B cell (primary cell): Measurements from ENCODE around the gene CD44. TPM values are rescaled to one million over a fixed set of nuclear protein-coding genes. Genes with fewer than 3 reads are reported as not detected.

Experiments used
- ATAC-seq: fragments of 200-7000 bp; cut with Tn5 transposase; one replicate; pipeline ENCODE4 v1.10.0; 2021; ENCODE audit warnings: low read depth, mild to moderate bottlenecking, moderate number of reproducible peaks, moderate library complexity
- CTCF ChIA-PET: fragments of 350-600 bp; sonication (Branson Sonifier 250); formaldehyde crosslinking; loops from one replicate; lab custom pipeline; 2021; ENCODE audit warnings: antibody characterized with exemption, inconsistent platforms; lab: Charles Lee
- POLR2A ChIA-PET: fragments of 350-600 bp; sonication (Branson Sonifier 250); formaldehyde crosslinking; loops from one replicate; lab custom pipeline; 2021; ENCODE audit warnings: antibody characterized with exemption; lab: Charles Lee
- DNase-seq: peaks from one replicate; pipeline ENCODE4 v3.0.0; 2013
- H2AFZ ChIP-seq: 2 replicates; pipeline ENCODE4 v1.6.1; 2012; ENCODE audit warnings: mild to moderate bottlenecking, low read depth, low read length; ENCODE audit not compliant: insufficient read depth, poor library complexity, severe bottlenecking
- H3K27ac ChIP-seq, 2 donors: 1 replicate in 1 of 2; 2 replicates in 1 of 2; pipeline ENCODE4 v1.5.1; 2012 to 2013; ENCODE audit warnings: low read length in 2 of 2, mild to moderate bottlenecking in 2 of 2, moderate library complexity in 1 of 2
- H3K27me3 ChIP-seq, 4 experiments: fragments of 200-600 bp in 1 of 4; sonication (generic) in 1 of 4; replicated peaks in 1 of 4; 1 replicate in 2 of 4; 2 replicates in 2 of 4; pipeline versions ENCODE4 v1.6.1 to v1.7.0; 2013 to 2016; ENCODE audit warnings: low read length in 3 of 4, mild to moderate bottlenecking in 2 of 4, mixed read lengths in 1 of 4, moderate library complexity in 1 of 4; ENCODE audit not compliant: insufficient read depth in 4 of 4, control insufficient read depth in 3 of 4; ENCODE audit errors: control extremely low read depth in 1 of 4
- H3K36me3 ChIP-seq, 2 experiments: replicated peaks in 1 of 2; 1 replicate in 1 of 2; 2 replicates in 1 of 2; pipeline versions ENCODE4 v1.6.1 to v1.7.1; 2013; ENCODE audit warnings: low read length in 1 of 2; ENCODE audit not compliant: insufficient read depth in 2 of 2, control insufficient read depth in 1 of 2; ENCODE audit errors: control extremely low read depth in 1 of 2, extremely low read depth in 1 of 2
- H3K4me1 ChIP-seq, 2 donors: fragments of 200-600 bp in 1 of 2; sonication (generic) in 1 of 2; 1 replicate in 1 of 2; 2 replicates in 1 of 2; pipeline versions ENCODE4 v1.5.1 to v1.6.1; 2013 to 2017; ENCODE audit warnings: low read length in 2 of 2; ENCODE audit not compliant: control insufficient read depth in 2 of 2, insufficient read depth in 2 of 2
- H3K4me2 ChIP-seq: replicated peaks from 2 replicates; pipeline ENCODE3; 2012; ENCODE audit warnings: mild to moderate bottlenecking, low read depth, low read length; ENCODE audit not compliant: poor library complexity, severe bottlenecking
- H3K4me3 ChIP-seq, 5 experiments: fragments of 200-600 bp in 1 of 5; sonication (generic) in 1 of 5; 1 replicate in 3 of 5; 2 replicates in 2 of 5; pipeline versions ENCODE4 v1.5.1 to v1.7.0; 2011 to 2016; ENCODE audit warnings: low read length in 4 of 5, mild to moderate bottlenecking in 4 of 5, low read depth in 2 of 5, control low read depth in 1 of 5, moderate library complexity in 1 of 5; ENCODE audit not compliant: insufficient read depth in 1 of 5; ENCODE audit errors: control extremely low read depth in 1 of 5, extremely low read depth in 1 of 5
- H3K79me2 ChIP-seq: fragments of 200-600 bp; sonication (generic); one replicate; pipeline ENCODE4 v1.6.0; 2016; ENCODE audit warnings: low read length; ENCODE audit not compliant: control insufficient read depth, insufficient read depth
- H3K9ac ChIP-seq: fragments of 200-600 bp; sonication (generic); 2 replicates; pipeline ENCODE4 v1.6.1; 2017; ENCODE audit warnings: mild to moderate bottlenecking, low read length, moderate library complexity
- H3K9me3 ChIP-seq, 3 donors: one replicate each; pipeline versions ENCODE4 v1.6.1 to v1.7.1; 2013; ENCODE audit warnings: low read length in 2 of 3; ENCODE audit not compliant: control insufficient read depth in 2 of 3, insufficient read depth in 1 of 3; ENCODE audit errors: control extremely low read depth in 1 of 3
- H4K20me1 ChIP-seq: 2 replicates; pipeline ENCODE4 v1.6.0; 2012; ENCODE audit warnings: mild to moderate bottlenecking, low read length; ENCODE audit not compliant: insufficient read depth, control insufficient read depth, poor library complexity, severe bottlenecking
- H3K27ac Mint-ChIP-seq: one replicate; pipeline ENCODE4 v1.8.0; 2021; ENCODE audit warnings: mixed read lengths
- H3K27me3 Mint-ChIP-seq: one replicate; pipeline ENCODE4 v1.8.0; 2021; ENCODE audit warnings: mixed read lengths
- H3K4me1 Mint-ChIP-seq: one replicate; pipeline ENCODE4 v1.8.0; 2021; ENCODE audit warnings: mixed read lengths
- H3K4me3 Mint-ChIP-seq: one replicate; pipeline ENCODE4 v1.8.0; 2021; ENCODE audit warnings: mixed read lengths
- H3K9me3 Mint-ChIP-seq: one replicate; pipeline ENCODE4 v1.8.0; 2022; ENCODE audit warnings: mixed read lengths; ENCODE audit not compliant: insufficient read depth
- EZH2 ChIP-seq: IDR thresholded peaks from 2 replicates; pipeline ENCODE4 v1.6.1; 2012; ENCODE audit warnings: borderline replicate concordance, low read depth, mild to moderate bottlenecking, moderate library complexity, low read length; ENCODE audit not compliant: insufficient read depth, poor library complexity, severe bottlenecking
- WGBS: methylation state at CpG from one replicate; pipeline ENCODE4 v1.1.5; 2013; ENCODE audit warnings: missing lambda C conversion rate; ENCODE audit not compliant: insufficient coverage; 5-methylcytosine and 5-hydroxymethylcytosine counted together
- intact Hi-C: fragments of 100-400 bp; cut with micrococcal nuclease; formaldehyde crosslinking; loops from one replicate; pipeline ENCODE4 v1.10.0; 2022
- polyA plus RNA-seq: library from polyadenylated mRNA; depleted of rRNA; stranded (reverse); fragments of >200 nt; gene quantifications from 2 replicates; pipeline ENCODE4 v1.2.3, GENCODE V29; 2012
- total RNA-seq, 2 donors: library from RNA; stranded (reverse); fragments of 120-200 nt in 1 of 2; gene quantifications; 1 replicate in 1 of 2; 2 replicates in 1 of 2; pipeline versions ENCODE4 v1.2.3 to v1.2.4, GENCODE V29; 2013 to 2022
- TF ChIP-seq, protein P1 (sequence below): fragments of 200-600 bp; IDR thresholded peaks from one replicate; pipeline ENCODE4 v1.8.0; 2022; ENCODE audit warnings: antibody characterized with exemption, mild to moderate bottlenecking

Gene CD44
- total and polyA plus RNA-seq, 2 donors (not counting 1 experiment from before 2014, with no cell fraction given): 261 to 896 TPM

DNA sequence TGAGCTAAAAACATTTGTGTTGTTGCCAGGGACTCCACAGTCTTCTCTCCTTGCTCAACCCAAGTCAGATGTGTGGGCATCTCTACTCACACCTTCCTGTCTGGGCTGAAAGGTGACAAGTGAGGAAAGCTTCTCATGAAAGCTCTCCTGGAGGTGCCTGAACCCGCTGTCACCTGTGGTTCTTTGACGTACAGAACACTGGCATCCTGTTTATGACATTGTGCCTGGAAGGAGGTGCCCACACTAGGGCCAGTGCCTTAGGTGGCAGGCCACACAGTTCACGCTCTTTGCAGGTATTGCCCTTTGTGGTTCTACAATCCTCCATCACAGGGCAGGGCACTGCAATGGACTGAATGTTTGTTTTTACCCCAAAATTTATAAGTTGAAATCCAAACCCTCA lies 108.5 kb downstream of the CD44 start:
- no peak overlapping the region for H3K4me2 ChIP-seq
- Mint-ChIP-seq H3K27me3 (peaks cover 2% of the 10 kb centered on the region), H3K4me1 (no peaks in the 10 kb centered on the region), H3K27ac (no peak overlapping the region), H3K9me3 (no peaks in the 10 kb centered on the region), H3K4me3 (no peak overlapping the region)
- WGBS: 94% methylated on average over 2 of the region's 3 CpGs
- H3K4me1 ChIP-seq: no peaks in the 10 kb centered on the region
- no peak overlapping the region for H3K4me3 ChIP-seq
- no peaks in the 10 kb centered on the region for H3K36me3 ChIP-seq
- no peak overlapping the region for H2AFZ ChIP-seq
- no peaks in the 10 kb centered on the region for H3K27me3 ChIP-seq
- H3K79me2 ChIP-seq: no peaks in the 10 kb centered on the region
- ATAC-seq (no peak), DNase-seq (no peak)
- no peak overlapping the region for H3K9ac ChIP-seq
- TF ChIP-seq EZH2: no peak
- TF ChIP-seq, protein P1, sequence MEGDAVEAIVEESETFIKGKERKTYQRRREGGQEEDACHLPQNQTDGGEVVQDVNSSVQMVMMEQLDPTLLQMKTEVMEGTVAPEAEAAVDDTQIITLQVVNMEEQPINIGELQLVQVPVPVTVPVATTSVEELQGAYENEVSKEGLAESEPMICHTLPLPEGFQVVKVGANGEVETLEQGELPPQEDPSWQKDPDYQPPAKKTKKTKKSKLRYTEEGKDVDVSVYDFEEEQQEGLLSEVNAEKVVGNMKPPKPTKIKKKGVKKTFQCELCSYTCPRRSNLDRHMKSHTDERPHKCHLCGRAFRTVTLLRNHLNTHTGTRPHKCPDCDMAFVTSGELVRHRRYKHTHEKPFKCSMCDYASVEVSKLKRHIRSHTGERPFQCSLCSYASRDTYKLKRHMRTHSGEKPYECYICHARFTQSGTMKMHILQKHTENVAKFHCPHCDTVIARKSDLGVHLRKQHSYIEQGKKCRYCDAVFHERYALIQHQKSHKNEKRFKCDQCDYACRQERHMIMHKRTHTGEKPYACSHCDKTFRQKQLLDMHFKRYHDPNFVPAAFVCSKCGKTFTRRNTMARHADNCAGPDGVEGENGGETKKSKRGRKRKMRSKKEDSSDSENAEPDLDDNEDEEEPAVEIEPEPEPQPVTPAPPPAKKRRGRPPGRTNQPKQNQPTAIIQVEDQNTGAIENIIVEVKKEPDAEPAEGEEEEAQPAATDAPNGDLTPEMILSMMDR: no peak
- ChIA-PET POLR2A (no interaction called here), CTCF (interaction anchor here (2.2 to 2.8 kb wide), 2 partner anchors 10 kb away, joined by 6 to 10 read pairs; no protein-coding TSS in a partner anchor)
- no peak overlapping the region for H3K27ac ChIP-seq
- no peaks in the 10 kb centered on the region for H3K9me3 ChIP-seq
- H4K20me1 ChIP-seq: no peaks in the 10 kb centered on the region
- intact Hi-C loops: no loop called here

DNA sequence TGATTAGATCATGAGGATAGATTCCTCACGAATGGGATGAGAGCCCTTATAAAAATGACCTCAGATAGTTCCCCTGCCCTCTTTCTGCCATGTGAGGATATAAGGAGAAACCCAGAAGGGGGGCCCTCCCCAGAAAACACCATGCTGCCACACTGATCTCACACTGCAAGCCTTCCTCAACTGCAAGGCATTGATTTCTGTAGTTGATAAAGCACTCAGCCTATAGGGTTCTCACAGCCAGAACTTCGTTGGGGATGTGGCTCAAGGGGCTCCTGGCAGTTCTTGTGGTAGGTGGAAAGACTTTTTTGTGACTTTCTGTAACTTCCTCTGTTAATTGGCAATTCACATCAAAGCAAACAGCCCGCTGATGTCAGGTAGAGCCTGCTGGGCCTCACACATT lies 108.9 kb downstream of the CD44 start:
- Mint-ChIP-seq H3K27ac (no peak overlapping the region), H3K27me3 (peaks cover 2% of the 10 kb centered on the region), H3K4me1 (no peaks in the 10 kb centered on the region), H3K4me3 (no peak overlapping the region), H3K9me3 (no peaks in the 10 kb centered on the region)
- no peak for DNase-seq
- CTCF ChIA-PET: no interaction called here
- H3K36me3 ChIP-seq: no peaks in the 10 kb centered on the region
- no peak overlapping the region for H3K4me2 ChIP-seq
- WGBS: 90% methylated on average over 2 of the region's 3 CpGs
- H3K9me3 ChIP-seq: no peaks in the 10 kb centered on the region
- H3K27me3 ChIP-seq: no peaks in the 10 kb centered on the region
- ATAC-seq: no peak
- POLR2A ChIA-PET: no interaction called here
- H2AFZ ChIP-seq: no peak overlapping the region
- H3K4me3 ChIP-seq: no peak overlapping the region
- H3K9ac ChIP-seq: no peak overlapping the region
- no peak overlapping the region for H3K27ac ChIP-seq
- no peaks in the 10 kb centered on the region for H3K79me2 ChIP-seq
- intact Hi-C loops: no loop called here
- H4K20me1 ChIP-seq: no peaks in the 10 kb centered on the region
- TF ChIP-seq, protein P1: no peak
- TF ChIP-seq EZH2: no peak
- H3K4me1 ChIP-seq: no peaks in the 10 kb centered on the region
